ENCODE measurements around the gene OBP2B.
"Not testable (repeated sequence)": the region's sequence is repeated elsewhere in the genome, so short reads cannot be mapped to it uniquely, and the experiment has no call there.

Gene OBP2B

GRCh38 chr9:133221177-133221809 lies 12.2 kb upstream of the OBP2B start:
- no peak for DNase-seq

GRCh38 chr9:133218049-133218975 lies 9.3 kb upstream of the OBP2B start:
- not testable (repeated sequence) for DNase-seq

- DNase-seq, result not testable (repeated sequence)
Observed at GRCh38 chr9:133217333-133217988, 8.4 kb upstream of the OBP2B start.

GRCh38 chr9:133214276-133214675 lies 5.2 kb upstream of the OBP2B start:
- not testable (repeated sequence) for DNase-seq

GRCh38 chr9:133210609-133211008 lies 1.6 kb upstream of the OBP2B start:
- no peak for DNase-seq

- DNase-seq, result no peak
Observed at GRCh38 chr9:133210202-133210532, 1.1 kb upstream of the OBP2B start.

- DNase-seq, result not testable (repeated sequence)
Observed at GRCh38 chr9:133209327-133210201, 514 bp upstream of the OBP2B start.

- DNase-seq, result not testable (repeated sequence)
Observed at GRCh38 chr9:133208171-133208879, 725 bp downstream of the OBP2B start.

- no peak for DNase-seq
Observed at GRCh38 chr9:133207540-133208170, 1.4 kb downstream of the OBP2B start.

- no peak for DNase-seq
Observed at GRCh38 chr9:133207021-133207531, 2.0 kb downstream of the OBP2B start.

- no peak for DNase-seq
Observed at GRCh38 chr9:133205996-133206931, 2.8 kb downstream of the OBP2B start.

- DNase-seq, result not testable (repeated sequence)
Observed at GRCh38 chr9:133205481-133205887, 3.6 kb downstream of the OBP2B start.

GRCh38 chr9:133204993-133205336 lies 4.1 kb downstream of the OBP2B start:
- DNase-seq, result no peak

GRCh38 chr9:133204335-133204992 lies 4.6 kb downstream of the OBP2B start:
- no peak for DNase-seq

- DNase-seq, result no peak
Observed at GRCh38 chr9:133203506-133204075, 5.5 kb downstream of the OBP2B start.

- no peak for DNase-seq
Observed at GRCh38 chr9:133202688-133203453, 6.2 kb downstream of the OBP2B start.

- no peak for DNase-seq
Observed at GRCh38 chr9:133202145-133202513, 6.9 kb downstream of the OBP2B start.

GRCh38 chr9:133201424-133202144 lies 7.5 kb downstream of the OBP2B start:
- DNase-seq, result no peak
